H1 (cell line): Measurements from ENCODE around the gene HDAC9.

Source experiments
- CREB1 ChIP-seq: IDR thresholded peaks from 2 replicates; pipeline ENCODE4 v1.6.1; 2012; ENCODE audit warnings: inconsistent platforms
- CTBP2 ChIP-seq: IDR thresholded peaks from 2 replicates; pipeline ENCODE4 v1.7.0; 2011; ENCODE audit warnings: borderline replicate concordance, mild to moderate bottlenecking, moderate library complexity, mixed read lengths, low read length; ENCODE audit not compliant: insufficient read depth, insufficient read length
- GABPA ChIP-seq: IDR thresholded peaks from 2 replicates; pipeline ENCODE4 v1.6.1; 2011; ENCODE audit warnings: mild to moderate bottlenecking, low read length, moderate library complexity, borderline replicate concordance; ENCODE audit not compliant: insufficient read depth
- HDAC2 ChIP-seq, 2 experiments: fragments of 300-600 bp in 1 of 2; sonication (generic) in 1 of 2; IDR thresholded peaks; 2 replicates each; pipeline ENCODE4 v1.6.1; 2011 to 2012; ENCODE audit warnings: low read depth in 2 of 2, low read length in 2 of 2, mild to moderate bottlenecking in 2 of 2, moderate library complexity in 2 of 2, borderline replicate concordance in 1 of 2, inconsistent platforms in 1 of 2
- POLR2A ChIP-seq, 2 experiments: IDR thresholded peaks; 1 replicate in 1 of 2; 2 replicates in 1 of 2; pipeline ENCODE4 v1.6.1; 2011; ENCODE audit warnings: low read depth in 2 of 2, low read length in 2 of 2, mild to moderate bottlenecking in 2 of 2; ENCODE audit errors: control extremely low read depth in 1 of 2
- POLR2AphosphoS5 ChIP-seq: IDR thresholded peaks from 2 replicates; pipeline ENCODE4 v1.6.1; 2011; ENCODE audit warnings: low read depth, low read length

DNA sequence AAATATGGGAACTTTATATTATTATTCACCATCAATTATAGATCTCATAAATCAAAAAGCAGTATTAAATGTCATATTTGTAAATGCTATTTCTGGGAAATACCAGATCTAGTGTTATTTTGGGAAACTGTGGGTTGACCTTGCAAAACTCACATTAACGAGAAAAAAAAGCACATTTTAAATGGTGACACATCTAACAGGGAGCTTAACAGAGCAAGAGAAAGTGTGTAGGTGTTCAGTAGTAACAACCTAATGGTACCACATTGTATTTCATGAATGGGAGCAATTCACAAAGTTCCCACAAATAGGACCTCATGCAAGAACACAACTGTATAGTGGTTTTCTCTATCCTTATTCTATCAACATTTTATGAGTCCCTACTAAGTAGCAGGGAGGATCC, 26.2 kb upstream of the HDAC9 start:
- TF ChIP-seq HDAC2 (IDR thresholded peaks at IDR 0.05; ENCODE audit: borderline replicate concordance in 1 of 2, low read depth in 2 of 2, low read length in 2 of 2): no peak
- no peak for TF ChIP-seq POLR2AphosphoS5
- no peak for TF ChIP-seq CREB1
- no peak for TF ChIP-seq GABPA
- no peak for TF ChIP-seq CTBP2
- TF ChIP-seq POLR2A (IDR thresholded peaks at IDR 0.05; ENCODE audit: control extremely low read depth in 1 of 2, low read depth in 2 of 2, low read length in 2 of 2): no peak
